GM23338 (cell line): Measurements from ENCODE around the gene PDGFRB.

Experiments used
- CREB1 ChIP-seq: fragments of 250-450 bp; sonication (Bioruptor Pico); IDR thresholded peaks from 2 replicates; pipeline ENCODE4 v1.5.0; 2020; ENCODE audit warnings: low read depth, mild to moderate bottlenecking, moderate library complexity
- EZH2 ChIP-seq: fragments of 200-600 bp; sonication (generic); IDR thresholded peaks from one replicate; pipeline ENCODE4 v1.8.0; 2017; ENCODE audit warnings: antibody characterized with exemption, mild to moderate bottlenecking, low read depth; ENCODE audit not compliant: unreplicated experiment
- POLR2AphosphoS5 ChIP-seq: IDR thresholded peaks from 2 replicates; pipeline ENCODE4 v1.6.1; 2016; ENCODE audit warnings: antibody characterized with exemption, low read depth
- TF ChIP-seq, protein P1 (sequence below), 2 experiments: fragments of 200-600 bp in 1 of 2; sonication (generic) in 1 of 2; conservative IDR thresholded peaks; 2 replicates each; pipeline versions ENCODE4 v1.5.1 to v1.6.1; 2016 to 2017; ENCODE audit warnings: antibody characterized with exemption in 2 of 2, low read depth in 2 of 2, mild to moderate bottlenecking in 2 of 2, moderate library complexity in 1 of 2
- TF ChIP-seq, protein P2 (sequence below): IDR thresholded peaks from one replicate; pipeline ENCODE4 v1.6.1; 2018; ENCODE audit warnings: antibody characterized with exemption; ENCODE audit not compliant: unreplicated experiment

GRCh38 chr5:150082889-150083288 lies 72.8 kb downstream of the PDGFRB start:
- TF ChIP-seq, protein P1, sequence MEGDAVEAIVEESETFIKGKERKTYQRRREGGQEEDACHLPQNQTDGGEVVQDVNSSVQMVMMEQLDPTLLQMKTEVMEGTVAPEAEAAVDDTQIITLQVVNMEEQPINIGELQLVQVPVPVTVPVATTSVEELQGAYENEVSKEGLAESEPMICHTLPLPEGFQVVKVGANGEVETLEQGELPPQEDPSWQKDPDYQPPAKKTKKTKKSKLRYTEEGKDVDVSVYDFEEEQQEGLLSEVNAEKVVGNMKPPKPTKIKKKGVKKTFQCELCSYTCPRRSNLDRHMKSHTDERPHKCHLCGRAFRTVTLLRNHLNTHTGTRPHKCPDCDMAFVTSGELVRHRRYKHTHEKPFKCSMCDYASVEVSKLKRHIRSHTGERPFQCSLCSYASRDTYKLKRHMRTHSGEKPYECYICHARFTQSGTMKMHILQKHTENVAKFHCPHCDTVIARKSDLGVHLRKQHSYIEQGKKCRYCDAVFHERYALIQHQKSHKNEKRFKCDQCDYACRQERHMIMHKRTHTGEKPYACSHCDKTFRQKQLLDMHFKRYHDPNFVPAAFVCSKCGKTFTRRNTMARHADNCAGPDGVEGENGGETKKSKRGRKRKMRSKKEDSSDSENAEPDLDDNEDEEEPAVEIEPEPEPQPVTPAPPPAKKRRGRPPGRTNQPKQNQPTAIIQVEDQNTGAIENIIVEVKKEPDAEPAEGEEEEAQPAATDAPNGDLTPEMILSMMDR (conservative IDR thresholded peaks at IDR 0.05; ENCODE audit: low read depth in 2 of 2), result no peak
- TF ChIP-seq, protein P2, sequence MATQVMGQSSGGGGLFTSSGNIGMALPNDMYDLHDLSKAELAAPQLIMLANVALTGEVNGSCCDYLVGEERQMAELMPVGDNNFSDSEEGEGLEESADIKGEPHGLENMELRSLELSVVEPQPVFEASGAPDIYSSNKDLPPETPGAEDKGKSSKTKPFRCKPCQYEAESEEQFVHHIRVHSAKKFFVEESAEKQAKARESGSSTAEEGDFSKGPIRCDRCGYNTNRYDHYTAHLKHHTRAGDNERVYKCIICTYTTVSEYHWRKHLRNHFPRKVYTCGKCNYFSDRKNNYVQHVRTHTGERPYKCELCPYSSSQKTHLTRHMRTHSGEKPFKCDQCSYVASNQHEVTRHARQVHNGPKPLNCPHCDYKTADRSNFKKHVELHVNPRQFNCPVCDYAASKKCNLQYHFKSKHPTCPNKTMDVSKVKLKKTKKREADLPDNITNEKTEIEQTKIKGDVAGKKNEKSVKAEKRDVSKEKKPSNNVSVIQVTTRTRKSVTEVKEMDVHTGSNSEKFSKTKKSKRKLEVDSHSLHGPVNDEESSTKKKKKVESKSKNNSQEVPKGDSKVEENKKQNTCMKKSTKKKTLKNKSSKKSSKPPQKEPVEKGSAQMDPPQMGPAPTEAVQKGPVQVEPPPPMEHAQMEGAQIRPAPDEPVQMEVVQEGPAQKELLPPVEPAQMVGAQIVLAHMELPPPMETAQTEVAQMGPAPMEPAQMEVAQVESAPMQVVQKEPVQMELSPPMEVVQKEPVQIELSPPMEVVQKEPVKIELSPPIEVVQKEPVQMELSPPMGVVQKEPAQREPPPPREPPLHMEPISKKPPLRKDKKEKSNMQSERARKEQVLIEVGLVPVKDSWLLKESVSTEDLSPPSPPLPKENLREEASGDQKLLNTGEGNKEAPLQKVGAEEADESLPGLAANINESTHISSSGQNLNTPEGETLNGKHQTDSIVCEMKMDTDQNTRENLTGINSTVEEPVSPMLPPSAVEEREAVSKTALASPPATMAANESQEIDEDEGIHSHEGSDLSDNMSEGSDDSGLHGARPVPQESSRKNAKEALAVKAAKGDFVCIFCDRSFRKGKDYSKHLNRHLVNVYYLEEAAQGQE, result no peak
- TF ChIP-seq POLR2AphosphoS5 (no peak), EZH2 (no peak), CREB1 (CRISPR knock-in tag) (no peak)
